Activated effector memory CD4-positive, alpha-beta T cell treated with anti-CD3 and anti-CD28 coated beads, Interleukin-2, amount 50 U/mL, for 16 hours (primary cell): Measurements from ENCODE around the gene PKP4.

Experiments used
- DNase-seq: peaks from one replicate; pipeline ENCODE4 v3.0.0-alpha.2; 2020

Gene PKP4

DNA sequence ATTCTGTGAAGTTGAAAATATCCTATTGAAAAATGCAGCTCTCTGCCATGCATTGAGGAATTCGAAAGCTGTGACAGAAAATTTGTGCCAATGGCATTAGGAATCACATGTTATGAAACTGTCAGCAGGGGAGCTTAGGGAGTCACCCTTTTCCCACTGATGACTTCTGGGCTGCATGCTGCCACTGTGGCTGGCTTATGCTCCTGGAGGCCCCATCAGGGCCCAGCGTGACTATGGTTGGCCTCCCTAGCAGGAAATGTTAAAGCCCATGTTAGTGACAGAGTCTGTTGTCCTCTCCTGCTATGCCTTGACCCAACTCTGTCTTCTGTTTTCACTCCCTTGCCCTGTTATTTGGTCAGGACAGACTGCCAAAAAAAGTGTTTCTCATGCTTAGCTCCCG is 198.9 kb downstream of the PKP4 start:
- no peak for DNase-seq

DNA sequence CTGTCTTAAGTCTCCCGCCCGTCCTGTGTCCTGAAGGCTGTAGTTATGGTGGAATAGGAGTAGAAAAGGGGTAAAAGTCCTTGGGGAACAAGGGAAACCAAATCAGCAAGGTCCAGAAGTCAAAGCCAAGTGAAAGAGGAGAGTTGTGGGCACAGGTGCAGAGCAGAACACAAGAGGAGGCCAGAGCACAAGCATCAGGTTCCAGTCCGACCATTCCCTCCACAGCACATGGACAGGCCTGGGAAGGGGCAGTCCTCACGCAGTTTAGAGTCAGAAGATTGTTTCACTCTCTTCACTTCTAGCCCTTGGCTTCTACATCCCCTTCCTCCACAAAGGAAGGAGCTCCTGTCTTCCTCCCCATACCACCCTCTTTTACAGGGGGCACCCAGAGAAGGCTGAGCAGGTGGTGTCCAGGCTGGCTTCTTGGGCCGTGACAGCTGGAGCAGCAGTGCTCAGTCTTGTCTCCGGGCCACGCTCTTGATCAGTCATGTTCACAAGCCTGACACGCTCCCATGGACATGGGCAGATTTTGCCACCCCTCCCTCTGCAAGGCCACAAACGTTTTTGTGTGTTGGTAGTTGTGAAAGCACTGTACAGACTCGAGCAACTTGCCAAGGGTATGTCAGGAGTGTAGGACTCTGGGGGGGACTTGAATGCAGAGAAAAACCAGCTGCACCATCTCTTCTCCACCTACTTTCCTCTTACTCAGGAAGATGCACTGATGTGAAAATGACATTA is 199.9 kb downstream of the PKP4 start:
- no peak for DNase-seq

DNA sequence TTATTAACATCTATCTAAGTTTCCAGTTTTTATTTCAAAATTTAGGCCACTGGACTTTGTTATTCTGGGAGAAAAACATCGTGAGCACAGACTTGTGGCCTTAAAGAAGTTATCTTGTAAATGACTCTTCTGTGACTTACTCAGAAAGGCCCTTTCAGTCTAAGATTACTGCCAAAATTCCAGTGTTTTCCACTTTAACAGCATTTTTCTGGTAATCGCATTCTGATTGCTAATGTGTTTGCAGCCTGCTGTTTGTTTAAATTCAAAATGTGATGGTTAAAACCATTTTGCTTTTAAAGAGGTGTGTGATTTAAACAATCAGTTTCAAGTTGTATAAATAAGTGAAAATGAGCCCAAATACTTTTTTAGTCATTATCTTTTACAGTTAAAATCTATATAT is 201.6 kb downstream of the PKP4 start:
- no peak for DNase-seq

GRCh38 chr2:158659483-158659882 is 202.7 kb downstream of the PKP4 start:
- DNase-seq: no peak

- DNase-seq: no peak
These were observed 204.5 kb downstream of the PKP4 start for GRCh38 chr2:158661231-158661630.

GRCh38 chr2:158662421-158662820 is 205.7 kb downstream of the PKP4 start:
- DNase-seq: no peak

DNA sequence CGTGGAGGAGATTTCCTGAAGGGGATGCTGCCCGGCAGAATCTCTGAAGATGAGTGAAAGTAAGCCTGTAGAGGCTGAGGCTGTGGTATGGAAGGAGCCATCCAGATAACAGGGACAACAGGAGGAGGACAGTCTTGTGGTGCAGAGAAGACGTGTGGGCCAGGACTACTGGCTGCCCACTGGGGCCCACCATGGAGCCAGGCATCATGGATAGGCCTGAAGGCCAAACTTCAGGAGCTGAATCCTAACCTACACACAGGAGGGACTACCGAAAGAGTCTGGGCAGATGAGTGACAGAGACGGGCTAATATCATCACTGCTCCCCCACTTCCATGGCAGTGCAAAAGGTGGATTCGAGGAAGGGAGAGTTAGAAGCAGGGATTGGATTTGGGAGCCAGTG is 207.0 kb downstream of the PKP4 start:
- no peak for DNase-seq

DNA sequence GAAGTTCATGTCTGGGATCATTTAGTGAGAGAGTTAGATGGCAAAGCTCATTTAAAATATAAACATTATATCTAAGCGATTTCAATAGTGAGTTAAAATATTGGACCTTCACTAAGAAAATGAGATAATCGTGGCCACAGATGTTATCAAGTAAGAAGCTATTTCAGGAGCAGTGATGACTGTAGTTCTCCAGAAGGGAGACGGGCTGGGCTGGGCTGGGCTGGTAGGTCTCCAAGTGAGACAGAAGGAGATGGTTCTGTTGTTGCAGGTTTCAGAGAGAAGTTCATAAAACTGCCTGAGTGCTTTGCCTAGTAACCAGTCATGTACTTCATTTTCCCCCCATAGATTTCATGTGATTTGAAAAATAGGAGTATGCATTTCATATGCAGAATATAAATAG is 208.2 kb downstream of the PKP4 start:
- no peak for DNase-seq

GRCh38 chr2:158665536-158666302 is 209.0 kb downstream of the PKP4 start:
- no peak for DNase-seq

- no peak for DNase-seq
These were observed 210.2 kb downstream of the PKP4 start for GRCh38 chr2:158666969-158667368.

DNA sequence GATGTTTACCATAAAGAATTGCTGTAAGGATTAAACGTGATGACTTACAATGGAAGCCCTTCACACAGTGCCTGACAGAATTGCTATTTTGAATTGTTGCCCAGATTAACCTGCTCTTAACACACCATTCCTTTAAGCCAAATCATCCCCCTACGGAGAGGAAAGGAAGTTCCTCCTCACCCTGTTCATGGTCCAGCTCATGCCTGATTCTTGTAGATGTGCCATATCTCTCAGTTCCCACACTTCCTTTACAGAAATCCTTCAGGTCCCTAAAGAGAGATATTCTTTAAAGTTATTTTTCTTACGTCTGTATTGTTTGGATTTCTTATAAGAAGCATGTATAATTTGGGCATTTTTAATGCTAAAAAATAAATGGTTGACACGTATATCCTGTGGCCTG is 210.8 kb downstream of the PKP4 start:
- DNase-seq: no peak

DNA sequence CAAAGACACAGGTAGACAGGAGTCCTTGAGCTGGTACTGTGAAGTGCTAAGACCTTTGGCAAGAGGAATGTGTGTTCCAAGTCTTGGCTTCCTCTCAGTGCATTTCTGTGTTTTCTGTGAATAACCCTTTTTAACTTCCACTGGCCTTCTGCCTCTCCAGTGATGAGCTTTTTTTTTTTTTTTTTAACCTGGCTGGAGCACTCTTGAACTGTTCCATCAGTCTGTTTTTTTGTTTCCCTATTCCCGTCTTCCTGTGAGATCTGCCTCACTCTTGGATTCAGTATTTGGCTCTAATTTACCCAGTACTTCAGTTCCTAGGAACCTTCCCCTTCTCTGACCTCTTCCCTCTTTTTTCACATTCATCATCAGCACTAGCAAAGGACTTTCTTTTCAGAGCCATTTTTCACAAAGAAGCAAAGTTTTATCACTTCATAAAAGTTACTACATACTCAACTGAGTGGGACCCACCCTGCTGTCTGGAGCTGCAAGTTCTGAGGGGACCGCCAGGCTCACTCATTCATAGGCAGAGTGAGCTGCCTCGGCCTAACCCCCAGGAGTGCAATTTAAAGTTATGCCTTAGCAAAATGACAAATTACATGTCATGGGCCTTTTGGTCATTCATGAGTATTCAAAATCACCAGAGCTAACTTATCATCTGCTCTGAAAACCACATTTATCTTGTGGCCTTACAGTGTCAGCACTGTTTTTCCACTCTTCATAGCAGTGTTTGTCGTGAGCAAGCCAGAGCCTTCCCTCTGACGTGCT is 211.4 kb downstream of the PKP4 start:
- DNase-seq: no peak

DNA sequence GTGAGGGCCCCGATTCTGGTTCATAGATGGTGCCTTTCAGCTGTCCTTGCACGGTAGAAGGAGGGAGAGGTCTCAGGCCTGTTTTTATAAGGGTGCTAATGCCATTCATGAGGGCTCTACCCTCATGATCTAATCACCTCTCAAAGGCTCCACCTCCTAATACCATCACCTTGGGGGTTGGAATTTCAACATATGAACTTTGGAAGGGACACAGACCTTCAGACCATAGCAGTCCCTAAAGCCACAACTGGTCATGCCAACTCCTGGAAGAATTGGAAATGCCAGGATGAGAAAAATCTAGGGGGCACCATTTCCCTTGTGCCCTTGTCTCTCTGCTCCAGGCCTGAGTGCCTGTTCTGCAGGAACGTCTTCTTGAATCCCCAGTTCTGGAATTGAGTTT is 213.5 kb downstream of the PKP4 start:
- DNase-seq: no peak

GRCh38 chr2:158671360-158672245 is 214.9 kb downstream of the PKP4 start:
- no peak for DNase-seq

- DNase-seq: no peak
These were observed 219.5 kb downstream of the PKP4 start for GRCh38 chr2:158676295-158676694.

DNA sequence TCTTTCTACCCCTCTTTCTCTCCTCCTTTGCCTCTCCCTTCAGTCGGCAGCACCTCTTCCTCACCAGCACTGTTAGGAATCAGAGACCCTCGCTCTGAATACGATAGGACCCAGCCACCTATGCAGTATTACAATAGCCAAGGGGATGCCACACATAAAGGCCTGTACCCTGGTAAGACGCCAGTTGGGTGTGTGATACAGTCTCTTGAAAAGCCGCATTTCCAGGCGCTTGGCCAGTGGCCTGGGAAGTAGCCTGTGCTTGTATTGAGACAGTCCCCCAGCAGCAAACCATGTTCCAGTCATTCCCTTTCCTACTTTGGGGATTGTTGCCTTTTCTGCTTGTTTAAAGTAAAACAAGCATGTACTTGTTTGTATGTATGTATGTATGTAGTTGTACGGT is 219.9 kb downstream of the PKP4 start:
- DNase-seq: no peak

DNA sequence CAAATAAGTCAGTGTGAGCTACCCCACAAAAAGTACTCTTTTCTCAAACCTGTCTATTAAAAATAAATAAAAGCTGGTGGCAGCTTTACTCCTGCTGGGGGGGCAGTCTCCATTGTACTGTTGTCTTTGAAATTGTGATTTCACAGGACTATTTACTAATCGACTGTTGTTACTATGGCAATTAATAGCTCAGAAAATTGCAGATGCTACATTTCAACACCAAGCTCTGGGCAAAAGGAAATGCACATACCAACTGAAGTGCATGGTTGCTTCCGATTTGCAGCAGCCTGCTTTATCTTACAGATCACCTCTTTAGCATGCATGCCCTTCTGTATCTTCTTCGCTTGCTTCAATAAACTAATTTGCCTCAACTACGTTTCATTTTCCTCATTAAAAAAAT is 220.8 kb downstream of the PKP4 start:
- DNase-seq: no peak

GRCh38 chr2:158681816-158682215 is 225.1 kb downstream of the PKP4 start:
- no peak for DNase-seq

GRCh38 chr2:158685646-158686045 is 228.9 kb downstream of the PKP4 start:
- DNase-seq: no peak

DNA sequence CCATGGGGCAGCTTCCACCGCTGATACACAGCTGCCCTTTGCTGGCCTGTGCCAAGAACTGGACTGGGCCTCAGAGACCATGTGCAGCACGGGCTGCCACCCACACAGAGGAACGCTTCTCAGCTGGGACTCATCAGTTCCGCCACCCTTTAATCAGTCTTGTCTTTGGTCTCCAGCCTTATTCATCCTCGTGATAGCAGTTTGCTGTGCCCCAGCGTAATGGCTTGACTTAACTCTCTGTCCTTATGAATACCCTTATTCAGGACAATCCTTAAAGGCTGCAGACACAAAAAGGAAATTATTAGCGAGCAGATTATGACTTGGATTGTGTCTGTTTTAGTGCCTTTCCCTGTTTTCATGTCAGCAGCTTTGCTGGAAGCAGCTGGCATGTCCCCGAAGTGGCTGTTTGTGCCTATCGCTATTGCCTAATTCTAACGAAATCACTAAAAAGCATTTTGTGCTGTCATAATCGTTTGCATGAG is 229.5 kb downstream of the PKP4 start:
- DNase-seq: no peak

GRCh38 chr2:158687315-158687714 is 230.6 kb downstream of the PKP4 start:
- no peak for DNase-seq

DNA sequence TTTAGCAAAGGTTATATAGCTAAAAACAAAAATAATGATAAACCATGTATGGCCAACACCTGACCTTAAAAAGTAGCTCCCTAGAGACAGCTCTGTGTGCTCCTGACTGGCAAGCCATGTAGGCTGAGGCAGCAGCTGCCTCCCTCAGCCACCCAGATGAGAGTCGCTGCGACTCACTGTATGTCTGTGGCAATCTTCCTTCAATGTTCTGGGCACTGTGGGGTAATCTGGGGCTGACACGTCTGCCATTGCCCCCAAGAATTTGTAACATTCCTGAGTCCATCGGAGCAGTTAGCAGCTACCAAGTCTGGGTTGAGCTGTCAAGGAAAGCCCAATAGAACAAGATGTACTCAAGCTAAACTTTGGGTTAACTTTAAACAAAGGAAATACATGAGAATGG is 232.0 kb downstream of the PKP4 start:
- DNase-seq: no peak

GRCh38 chr2:158689391-158689790 is 232.6 kb downstream of the PKP4 start:
- DNase-seq: no peak
